ENCODE measurements around the gene SLC25A21. TPM values are rescaled to one million over a fixed set of nuclear protein-coding genes. Genes with fewer than 3 reads are reported as not detected.

SLC25A21 gene
- total and polyA plus RNA-seq, 10 of the 15 experiments (the other 5 are each of a cell fraction or from before 2014, with no cell fraction given), result 0.06 to 0.72 (median 0.17) TPM; not detected in 3

- no peak overlapping the region for H3K4me2 ChIP-seq (ENCODE audit: control insufficient read depth, insufficient read depth)
- DNase-seq (ENCODE audit: low read depth, low spot score) (no peak), ATAC-seq (no peak), FAIRE-seq (no peak)
- no peaks in the 10 kb centered on the region; the same call in 2 of the 3 replicates for H3K9me3 ChIP-seq (replicated peaks; ENCODE audit: control insufficient read depth, insufficient read depth, low read length)
- BruUV-seq (replicated peaks), result no TSS peak
- intact Hi-C loops (cut with micrococcal nuclease; ENCODE audit: unreplicated experiment) (no loop called here), in situ Hi-C loops (cut with MboI) (no loop called here)
- H3K36me3 ChIP-seq (ENCODE audit: control insufficient read depth in 2 of 2, insufficient read depth in 2 of 2, low read length in 1 of 2), result no peaks in the 10 kb centered on the region
- H3K9ac ChIP-seq (ENCODE audit: control insufficient read depth, insufficient read depth, low read length), result no peak overlapping the region
- H3K4me1 ChIP-seq (ENCODE audit: control insufficient read depth, insufficient read depth, low read length), result no peaks in the 10 kb centered on the region
- H3K79me2 ChIP-seq (ENCODE audit: control insufficient read depth, insufficient read depth, low read length), result no peaks in the 10 kb centered on the region
- WGBS (ENCODE audit: insufficient coverage, insufficient replicate concordance, low lambda C conversion rate, missing lambda C conversion rate), result 20% methylated on average over 5 of the region's 5 CpGs
- H4K20me1 ChIP-seq (ENCODE audit: control insufficient read depth, insufficient read depth), result no peaks in the 10 kb centered on the region
- ChIA-PET SMC1A (ENCODE audit: uncharacterized antibody, unreplicated experiment) (no interaction called here), CTCF (no interaction called here), RAD21 (ENCODE audit: unreplicated experiment) (no interaction called here), POLR2A (no interaction called here)
- H2AFZ ChIP-seq (ENCODE audit: control insufficient read depth, low read depth, low read length), result no peak overlapping the region
- TF ChIP-seq MAX (IDR thresholded peaks at IDR 0.05; ENCODE audit: low read depth, low read length) (no peak), EED (IDR thresholded peaks at IDR 0.05; ENCODE audit: low read depth) (no peak), ATF3 (IDR thresholded peaks at IDR 0.05; ENCODE audit: borderline replicate concordance, extremely low read depth, low read depth, low read length) (no peak), TCF3 (IDR thresholded peaks at IDR 0.05; ENCODE audit: borderline replicate concordance, insufficient read depth, low read depth, low read length) (no peak), HDGF (IDR thresholded peaks at IDR 0.05) (no peak), GABPA (IDR thresholded peaks at IDR 0.05; ENCODE audit: low read depth) (no peak), BCL11A (IDR thresholded peaks at IDR 0.05; ENCODE audit: low read depth, low read length) (no peak)
- H3K4me3 ChIP-seq, result no peak overlapping the region
- no peaks in the 10 kb centered on the region for H3K27me3 ChIP-seq (replicated peaks in 1 of 2; ENCODE audit: control insufficient read depth in 2 of 2, insufficient read depth in 2 of 2, low read length in 1 of 2)
- no peak overlapping the region for H3K27ac ChIP-seq (ENCODE audit: control insufficient read depth, insufficient read depth)
These were observed 88.8 kb downstream of the SLC25A21 start for GRCh38 chr14:37083599-37083998.

GRCh38 chr14:37082449-37082848, 90.0 kb downstream of the SLC25A21 start:
- ATAC-seq (no peak), FAIRE-seq (no peak), DNase-seq (ENCODE audit: low read depth, low spot score) (no peak)
- no peaks in the 10 kb centered on the region for H3K79me2 ChIP-seq (ENCODE audit: control insufficient read depth, insufficient read depth, low read length)
- H2AFZ ChIP-seq (ENCODE audit: control insufficient read depth, low read depth, low read length), result no peak overlapping the region
- H3K36me3 ChIP-seq (ENCODE audit: control insufficient read depth in 2 of 2, insufficient read depth in 2 of 2, low read length in 1 of 2), result no peaks in the 10 kb centered on the region
- no peaks in the 10 kb centered on the region for H3K27me3 ChIP-seq (replicated peaks in 1 of 2; ENCODE audit: control insufficient read depth in 2 of 2, insufficient read depth in 2 of 2, low read length in 1 of 2)
- H3K4me1 ChIP-seq (ENCODE audit: control insufficient read depth, insufficient read depth, low read length), result no peaks in the 10 kb centered on the region
- 0% methylated on average over 1 of the region's 1 CpG for WGBS (ENCODE audit: insufficient coverage, insufficient replicate concordance, low lambda C conversion rate, missing lambda C conversion rate)
- intact Hi-C loops (cut with micrococcal nuclease; ENCODE audit: unreplicated experiment), result no loop called here
- H3K4me3 ChIP-seq, result no peak overlapping the region
- H3K9ac ChIP-seq (ENCODE audit: control insufficient read depth, insufficient read depth, low read length), result no peak overlapping the region
- no peak overlapping the region for H3K4me2 ChIP-seq (ENCODE audit: control insufficient read depth, insufficient read depth)
- ChIA-PET SMC1A (ENCODE audit: uncharacterized antibody, unreplicated experiment) (no interaction called here), CTCF (no interaction called here), POLR2A (no interaction called here), RAD21 (ENCODE audit: unreplicated experiment) (no interaction called here)
- H3K9me3 ChIP-seq (replicated peaks; ENCODE audit: control insufficient read depth, insufficient read depth, low read length), result no peaks in the 10 kb centered on the region; the same call in 2 of the 3 replicates
- in situ Hi-C loops (cut with MboI), result no loop called here
- H4K20me1 ChIP-seq (ENCODE audit: control insufficient read depth, insufficient read depth), result no peaks in the 10 kb centered on the region
- no peak overlapping the region for H3K27ac ChIP-seq (ENCODE audit: control insufficient read depth, insufficient read depth)
- no TSS peak for BruUV-seq (replicated peaks)
- TF ChIP-seq BCL11A (IDR thresholded peaks at IDR 0.05; ENCODE audit: low read depth, low read length) (no peak), MEF2A (IDR thresholded peaks at IDR 0.05; ENCODE audit: insufficient read depth, low read depth, low read length) (no peak), RAD51 (IDR thresholded peaks at IDR 0.05) (no peak), SPI1 (IDR thresholded peaks at IDR 0.05; ENCODE audit: borderline replicate concordance, insufficient read depth, low read depth, low read length) (no peak), TARDBP (IDR thresholded peaks at IDR 0.05; ENCODE audit: borderline replicate concordance) (no peak), MLLT1 (IDR thresholded peaks at IDR 0.05) (no peak), MYC (IDR thresholded peaks at IDR 0.05; ENCODE audit: insufficient read depth, insufficient read length, insufficient replicate concordance, low read length, severe bottlenecking) (no peak), HCFC1 (IDR thresholded peaks at IDR 0.05; ENCODE audit: low read length) (no peak), IKZF1 (conservative IDR thresholded peaks at IDR 0.05) (no peak), NFYB (IDR thresholded peaks at IDR 0.05; ENCODE audit: insufficient read depth, low read depth, low read length) (no peak), YY1 (IDR thresholded peaks at IDR 0.05; ENCODE audit: low read depth, low read length) (no peak), FOS (IDR thresholded peaks at IDR 0.05; ENCODE audit: borderline replicate concordance, extremely low read depth, insufficient read length) (no peak), CHD2 (IDR thresholded peaks at IDR 0.05; ENCODE audit: borderline replicate concordance, low read depth, low read length) (no peak)

Measured in GM12878 (cell line).